ENCODE results near the gene FARSA. TPM values are rescaled to one million over a fixed set of nuclear protein-coding genes. Genes with fewer than 3 reads are reported as not detected.
A peak's percentile ranks its signal among the peaks of the same experiment; 100 is the strongest.

Gene FARSA
- total and polyA plus RNA-seq, 2 of the 13 experiments (the other 11 are each of a cell fraction or from before 2014, with no cell fraction given) = 25.9 to 72.0 TPM

GRCh38 chr19:12956446-12957388 is 23.2 kb upstream of the FARSA start, which contains the start of gene GADD45GIP1 (continued):
- TF ChIP-seq FOXO4 (CRISPR knock-in tag; conservative IDR thresholded peaks at IDR 0.05) (no peak), FOSL2 (CRISPR knock-in tag; IDR thresholded peaks at IDR 0.05) (0 out of 2 replicates have a peak, but pooled peaks have one; percentile 12), ZNF430 (CRISPR knock-in tag; IDR thresholded peaks at IDR 0.05) (no peak), MBD4 (IDR thresholded peaks at IDR 0.05; ENCODE audit: borderline replicate concordance, low read length) (no peak), FOXC1 (CRISPR knock-in tag; IDR thresholded peaks at IDR 0.05; ENCODE audit: borderline replicate concordance) (no peak), ZNF639 (CRISPR knock-in tag; conservative IDR thresholded peaks at IDR 0.05) (peak; percentile 90), ZSCAN25 (CRISPR knock-in tag; IDR thresholded peaks at IDR 0.05) (peak; percentile 47; the same call in 1 of the 2 replicates), ZNF883 (CRISPR knock-in tag; IDR thresholded peaks at IDR 0.05; ENCODE audit: not compliant biosample characterization) (peak; percentile 73), GMEB2 (CRISPR knock-in tag; IDR thresholded peaks at IDR 0.05; ENCODE audit: low read depth) (no peak), ZSCAN20 (CRISPR knock-in tag; IDR thresholded peaks at IDR 0.05; ENCODE audit: borderline replicate concordance) (no peak), ZBTB39 (CRISPR knock-in tag; IDR thresholded peaks at IDR 0.05) (no peak), ZNF280D (CRISPR knock-in tag; IDR thresholded peaks at IDR 0.05) (no peak), EEA1 (CRISPR knock-in tag; IDR thresholded peaks at IDR 0.05; ENCODE audit: borderline replicate concordance) (no peak), ZNF772 (CRISPR knock-in tag; IDR thresholded peaks at IDR 0.05) (no peak), GLI4 (CRISPR knock-in tag; IDR thresholded peaks at IDR 0.05; ENCODE audit: borderline replicate concordance) (peak; percentile 70; the same call in 1 of the 2 replicates)
- TF ChIP-seq, protein P1, sequence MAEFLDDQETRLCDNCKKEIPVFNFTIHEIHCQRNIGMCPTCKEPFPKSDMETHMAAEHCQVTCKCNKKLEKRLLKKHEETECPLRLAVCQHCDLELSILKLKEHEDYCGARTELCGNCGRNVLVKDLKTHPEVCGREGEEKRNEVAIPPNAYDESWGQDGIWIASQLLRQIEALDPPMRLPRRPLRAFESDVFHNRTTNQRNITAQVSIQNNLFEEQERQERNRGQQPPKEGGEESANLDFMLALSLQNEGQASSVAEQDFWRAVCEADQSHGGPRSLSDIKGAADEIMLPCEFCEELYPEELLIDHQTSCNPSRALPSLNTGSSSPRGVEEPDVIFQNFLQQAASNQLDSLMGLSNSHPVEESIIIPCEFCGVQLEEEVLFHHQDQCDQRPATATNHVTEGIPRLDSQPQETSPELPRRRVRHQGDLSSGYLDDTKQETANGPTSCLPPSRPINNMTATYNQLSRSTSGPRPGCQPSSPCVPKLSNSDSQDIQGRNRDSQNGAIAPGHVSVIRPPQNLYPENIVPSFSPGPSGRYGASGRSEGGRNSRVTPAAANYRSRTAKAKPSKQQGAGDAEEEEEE (CRISPR knock-in tag; IDR thresholded peaks at IDR 0.05; ENCODE audit: borderline replicate concordance) = no peak

All from HepG2 (cell line).